BLaER1 (cell line): Measurements from ENCODE around the gene TTC31.

ENCODE experiments used
- H3K27ac ChIP-seq: shearing (Covaris generic); formaldehyde crosslinking; 2 replicates; pipeline ENCODE4 v1.8.1; 2022
- H3K27me3 ChIP-seq: shearing (Covaris generic); formaldehyde crosslinking; 2 replicates; pipeline ENCODE4 v1.8.1; 2022
- H3K36me3 ChIP-seq: shearing (Covaris generic); formaldehyde crosslinking; 2 replicates; pipeline ENCODE4 v1.8.1; 2022
- H3K4me1 ChIP-seq: shearing (Covaris generic); formaldehyde crosslinking; 2 replicates; pipeline ENCODE4 v1.8.1; 2022
- H3K4me2 ChIP-seq: shearing (Covaris generic); formaldehyde crosslinking; 2 replicates; pipeline ENCODE4 v1.8.1; 2022
- H3K4me3 ChIP-seq: shearing (Covaris generic); formaldehyde crosslinking; 2 replicates; pipeline ENCODE4 v1.8.1; 2022
- H3K9ac ChIP-seq: shearing (Covaris generic); formaldehyde crosslinking; 2 replicates; pipeline ENCODE4 v1.8.1; 2022
- H3K9me3 ChIP-seq: shearing (Covaris generic); formaldehyde crosslinking; 2 replicates; pipeline ENCODE4 v1.8.1; 2022
- H4K20me1 ChIP-seq: shearing (Covaris generic); formaldehyde crosslinking; 2 replicates; pipeline ENCODE4 v1.8.1; 2022
- Cebpa-rat ChIP-seq: shearing (Covaris generic); IDR thresholded peaks from 2 replicates; pipeline ENCODE4 v1.8.1; 2022

Gene TTC31

GRCh38 chr2:74482801-74483674, at the start of gene TTC31, which contains the start of gene CCDC142:
TTC31 (plus strand) TSS chr2:74483081; CDS start chr2:74483096, 15 bp downstream.
CCDC142 (minus strand) TSS chr2:74482998; CDS start chr2:74482837, 161 bp downstream.
- H3K4me2 ChIP-seq, result peak within 1 kb of the TSS; percentile 100
- TF ChIP-seq Cebpa-rat, result no peak
- peaks cover 18% of the 10 kb centered on the region for H4K20me1 ChIP-seq
- no peaks in the 10 kb centered on the region for H3K27me3 ChIP-seq
- peak within 1 kb of the TSS; percentile 83 for H3K9ac ChIP-seq
- peaks cover 40% of the 10 kb centered on the region for H3K4me1 ChIP-seq
- H3K9me3 ChIP-seq, result no peaks in the 10 kb centered on the region
- H3K27ac ChIP-seq, result peak within 1 kb of the TSS; percentile 86
- peak within 1 kb of the TSS; percentile 85 for H3K4me3 ChIP-seq
- H3K36me3 ChIP-seq, result peaks cover 55% of the 10 kb centered on the region

- Histone ChIP-seq H3K4me3 (no peak overlapping the region), H3K36me3 (peaks cover 14% of the 10 kb centered on the region), H3K27me3 (peaks cover 8% of the 10 kb centered on the region), H3K9ac (no peak overlapping the region), H3K9me3 (no peaks in the 10 kb centered on the region), H4K20me1 (no peaks in the 10 kb centered on the region), H3K4me1 (peaks cover 55% of the 10 kb centered on the region), H3K27ac (peak overlapping the region; percentile 44; the same call in 1 of the 2 replicates), H3K4me2 (peak overlapping the region; percentile 99)
- no peak for TF ChIP-seq Cebpa-rat
Measured at GRCh38 chr2:74436111-74436805, 46.6 kb upstream of the TTC31 start.

- TF ChIP-seq Cebpa-rat, result no peak
- peak overlapping the region; percentile 44 for H3K27ac ChIP-seq
- peaks cover 16% of the 10 kb centered on the region for H3K27me3 ChIP-seq
- peaks cover 6% of the 10 kb centered on the region for H3K9me3 ChIP-seq
- H3K4me2 ChIP-seq, result peak overlapping the region; percentile 99
- peaks cover 6% of the 10 kb centered on the region for H3K36me3 ChIP-seq
- no peak overlapping the region for H3K9ac ChIP-seq
- H3K4me3 ChIP-seq, result no peak overlapping the region
- peaks cover 58% of the 10 kb centered on the region for H3K4me1 ChIP-seq
- H4K20me1 ChIP-seq, result no peaks in the 10 kb centered on the region
Measured at GRCh38 chr2:74436848-74437695, 45.8 kb upstream of the TTC31 start.

GRCh38 chr2:74438248-74438647, 44.6 kb upstream of the TTC31 start:
- TF ChIP-seq Cebpa-rat, result no peak
- peaks cover 59% of the 10 kb centered on the region for H3K4me1 ChIP-seq
- H4K20me1 ChIP-seq, result no peaks in the 10 kb centered on the region
- H3K9me3 ChIP-seq, result peaks cover 6% of the 10 kb centered on the region
- H3K4me2 ChIP-seq, result peak overlapping the region; percentile 99
- H3K4me3 ChIP-seq, result no peak overlapping the region
- H3K36me3 ChIP-seq, result no peaks in the 10 kb centered on the region
- H3K27me3 ChIP-seq, result peaks cover 23% of the 10 kb centered on the region
- H3K9ac ChIP-seq, result no peak overlapping the region
- no peak overlapping the region for H3K27ac ChIP-seq

GRCh38 chr2:74439373-74439772, 43.5 kb upstream of the TTC31 start:
- no peaks in the 10 kb centered on the region for H4K20me1 ChIP-seq
- H3K9me3 ChIP-seq, result peaks cover 6% of the 10 kb centered on the region
- H3K4me3 ChIP-seq, result peak overlapping the region; percentile 75
- H3K27ac ChIP-seq, result peak overlapping the region; percentile 93
- no peaks in the 10 kb centered on the region for H3K36me3 ChIP-seq
- H3K27me3 ChIP-seq, result peaks cover 23% of the 10 kb centered on the region
- TF ChIP-seq Cebpa-rat, result no peak
- H3K9ac ChIP-seq, result peak overlapping the region; percentile 84
- H3K4me1 ChIP-seq, result peaks cover 70% of the 10 kb centered on the region
- peak overlapping the region; percentile 99 for H3K4me2 ChIP-seq

- peaks cover 23% of the 10 kb centered on the region for H3K27me3 ChIP-seq
- H3K4me3 ChIP-seq, result peak overlapping the region; percentile 75
- TF ChIP-seq Cebpa-rat, result no peak
- H4K20me1 ChIP-seq, result no peaks in the 10 kb centered on the region
- H3K9me3 ChIP-seq, result peaks cover 6% of the 10 kb centered on the region
- peaks cover 75% of the 10 kb centered on the region for H3K4me1 ChIP-seq
- peak overlapping the region; percentile 93 for H3K27ac ChIP-seq
- H3K9ac ChIP-seq, result peak overlapping the region; percentile 84
- peak overlapping the region; percentile 99 for H3K4me2 ChIP-seq
- no peaks in the 10 kb centered on the region for H3K36me3 ChIP-seq
Measured at GRCh38 chr2:74439803-74440377, 43.0 kb upstream of the TTC31 start.

- Histone ChIP-seq H3K9me3 (peaks cover 6% of the 10 kb centered on the region), H4K20me1 (no peaks in the 10 kb centered on the region), H3K27me3 (peaks cover 23% of the 10 kb centered on the region), H3K27ac (peak overlapping the region; percentile 93), H3K4me1 (peaks cover 75% of the 10 kb centered on the region), H3K4me2 (peak overlapping the region; percentile 99), H3K9ac (peak overlapping the region; percentile 84), H3K36me3 (no peaks in the 10 kb centered on the region), H3K4me3 (peak overlapping the region; percentile 75)
- no peak for TF ChIP-seq Cebpa-rat
Measured at GRCh38 chr2:74440378-74441169, 42.3 kb upstream of the TTC31 start.

GRCh38 chr2:74441170-74441689, 41.7 kb upstream of the TTC31 start:
- Histone ChIP-seq H3K9ac (peak overlapping the region; percentile 84), H3K4me3 (peak overlapping the region; percentile 75; the same call in 1 of the 2 replicates), H3K27me3 (peaks cover 23% of the 10 kb centered on the region), H3K27ac (peak overlapping the region; percentile 93), H4K20me1 (no peaks in the 10 kb centered on the region), H3K4me1 (peaks cover 69% of the 10 kb centered on the region), H3K4me2 (peak overlapping the region; percentile 99), H3K9me3 (peaks cover 6% of the 10 kb centered on the region), H3K36me3 (no peaks in the 10 kb centered on the region)
- no peak for TF ChIP-seq Cebpa-rat
